Activated T-helper 17 cell treated with anti-CD3 and anti-CD28 coated beads, Interleukin-2, amount 50 U/mL, for 72 hours (primary cell): ENCODE measurements around the gene LSAMP. TPM values are rescaled to one million over a fixed set of nuclear protein-coding genes. Genes with fewer than 3 reads are reported as not detected.

Experiments used
- ATAC-seq: fragments of 150-1000 bp; cut with Tn5 transposase; replicated peaks from 2 replicates; pipeline ENCODE4 v1.10.0; 2021; ENCODE audit warnings: mild to moderate bottlenecking, moderate library complexity
- H3K27ac Mint-ChIP-seq: one replicate; pipeline ENCODE4 v1.8.0; 2022; ENCODE audit warnings: mixed read lengths
- H3K27me3 Mint-ChIP-seq: one replicate; pipeline ENCODE4 v1.8.0; 2022; ENCODE audit warnings: mixed read lengths
- H3K36me3 Mint-ChIP-seq: one replicate; pipeline ENCODE4 v1.8.0; 2022; ENCODE audit warnings: low read depth, mild to moderate bottlenecking, mixed read lengths
- H3K4me1 Mint-ChIP-seq: one replicate; pipeline ENCODE4 v1.8.0; 2022; ENCODE audit warnings: mixed read lengths
- H3K4me3 Mint-ChIP-seq: one replicate; pipeline ENCODE4 v1.8.0; 2022; ENCODE audit warnings: mild to moderate bottlenecking, mixed read lengths
- H3K9me3 Mint-ChIP-seq: one replicate; pipeline ENCODE4 v1.8.0; 2022; ENCODE audit warnings: mixed read lengths
- total RNA-seq, 2 donors: library from RNA; stranded (reverse); gene quantifications; one replicate each; pipeline ENCODE4 v1.2.3, GENCODE V29; 2022

The LSAMP gene
- total RNA-seq, 2 donors from 2014 or later = not detected

- Mint-ChIP-seq H3K4me1 (no peaks in the 10 kb centered on the region), H3K27me3 (no peaks in the 10 kb centered on the region), H3K36me3 (no peaks in the 10 kb centered on the region), H3K27ac (no peak overlapping the region), H3K9me3 (peaks cover 8% of the 10 kb centered on the region), H3K4me3 (no peak overlapping the region)
- no peak for ATAC-seq
These were observed 296.1 kb downstream of the LSAMP start for GRCh38 chr3:116148881-116149851.

- ATAC-seq = no peak
- H3K9me3 Mint-ChIP-seq = peaks cover 8% of the 10 kb centered on the region
- H3K4me3 Mint-ChIP-seq = no peak overlapping the region
- no peaks in the 10 kb centered on the region for H3K4me1 Mint-ChIP-seq
- H3K36me3 Mint-ChIP-seq = no peaks in the 10 kb centered on the region
- H3K27ac Mint-ChIP-seq = no peak overlapping the region
- H3K27me3 Mint-ChIP-seq = no peaks in the 10 kb centered on the region
These were observed 299.7 kb downstream of the LSAMP start for GRCh38 chr3:116145613-116146012.

- Mint-ChIP-seq H3K4me1 (no peaks in the 10 kb centered on the region), H3K27me3 (no peaks in the 10 kb centered on the region), H3K27ac (no peak overlapping the region)
These were observed 303.6 kb downstream of the LSAMP start for GRCh38 chr3:116141724-116142123.

GRCh38 chr3:116140100-116140689, 305.1 kb downstream of the LSAMP start:
- Mint-ChIP-seq H3K27ac (no peak overlapping the region), H3K27me3 (no peaks in the 10 kb centered on the region), H3K4me3 (no peak overlapping the region), H3K36me3 (no peaks in the 10 kb centered on the region), H3K9me3 (no peaks in the 10 kb centered on the region), H3K4me1 (no peaks in the 10 kb centered on the region)
- ATAC-seq = no peak

More at GRCh38 chr3:116141724-116142123, 303.6 kb downstream of the LSAMP start:
- H3K9me3 Mint-ChIP-seq = peaks cover 8% of the 10 kb centered on the region
- no peaks in the 10 kb centered on the region for H3K36me3 Mint-ChIP-seq
- no peak for ATAC-seq
- H3K4me3 Mint-ChIP-seq = no peak overlapping the region

GRCh38 chr3:116139641-116140040, 305.6 kb downstream of the LSAMP start:
- ATAC-seq = no peak
- H3K9me3 Mint-ChIP-seq = no peaks in the 10 kb centered on the region
- H3K4me1 Mint-ChIP-seq = no peaks in the 10 kb centered on the region
- H3K27ac Mint-ChIP-seq = no peak overlapping the region
- H3K4me3 Mint-ChIP-seq = no peak overlapping the region
- no peaks in the 10 kb centered on the region for H3K27me3 Mint-ChIP-seq
- H3K36me3 Mint-ChIP-seq = no peaks in the 10 kb centered on the region

- no peak overlapping the region for H3K27ac Mint-ChIP-seq
- ATAC-seq = no peak
- no peaks in the 10 kb centered on the region for H3K36me3 Mint-ChIP-seq
- no peaks in the 10 kb centered on the region for H3K4me1 Mint-ChIP-seq
- no peaks in the 10 kb centered on the region for H3K9me3 Mint-ChIP-seq
- no peak overlapping the region for H3K4me3 Mint-ChIP-seq
- H3K27me3 Mint-ChIP-seq = no peaks in the 10 kb centered on the region
These were observed 309.7 kb downstream of the LSAMP start for GRCh38 chr3:116135457-116136085.

- ATAC-seq = no peak
- no peaks in the 10 kb centered on the region for H3K36me3 Mint-ChIP-seq
- H3K27ac Mint-ChIP-seq = no peak overlapping the region
- H3K9me3 Mint-ChIP-seq = no peaks in the 10 kb centered on the region
- H3K27me3 Mint-ChIP-seq = no peaks in the 10 kb centered on the region
- H3K4me1 Mint-ChIP-seq = no peaks in the 10 kb centered on the region
- no peak overlapping the region for H3K4me3 Mint-ChIP-seq
These were observed 315.9 kb downstream of the LSAMP start for GRCh38 chr3:116129187-116129946.

- H3K4me1 Mint-ChIP-seq = no peaks in the 10 kb centered on the region
- ATAC-seq = no peak
- no peaks in the 10 kb centered on the region for H3K27me3 Mint-ChIP-seq
- H3K27ac Mint-ChIP-seq = no peak overlapping the region
- no peaks in the 10 kb centered on the region for H3K36me3 Mint-ChIP-seq
- no peak overlapping the region for H3K4me3 Mint-ChIP-seq
- H3K9me3 Mint-ChIP-seq = no peaks in the 10 kb centered on the region
These were observed 317.8 kb downstream of the LSAMP start for GRCh38 chr3:116127464-116127863.

GRCh38 chr3:116124166-116124565, 321.1 kb downstream of the LSAMP start:
- no peak for ATAC-seq
- no peaks in the 10 kb centered on the region for H3K9me3 Mint-ChIP-seq
- H3K4me1 Mint-ChIP-seq = no peaks in the 10 kb centered on the region
- H3K36me3 Mint-ChIP-seq = no peaks in the 10 kb centered on the region
- no peak overlapping the region for H3K27ac Mint-ChIP-seq
- H3K27me3 Mint-ChIP-seq = no peaks in the 10 kb centered on the region
- H3K4me3 Mint-ChIP-seq = no peak overlapping the region

GRCh38 chr3:116118475-116119169, 326.7 kb downstream of the LSAMP start:
- Mint-ChIP-seq H3K27ac (no peak overlapping the region), H3K4me1 (no peaks in the 10 kb centered on the region), H3K36me3 (no peaks in the 10 kb centered on the region), H3K27me3 (no peaks in the 10 kb centered on the region), H3K4me3 (no peak overlapping the region), H3K9me3 (no peaks in the 10 kb centered on the region)
- no peak for ATAC-seq

- H3K36me3 Mint-ChIP-seq = no peaks in the 10 kb centered on the region
- no peaks in the 10 kb centered on the region for H3K4me1 Mint-ChIP-seq
- H3K27me3 Mint-ChIP-seq = no peaks in the 10 kb centered on the region
- no peak for ATAC-seq
- H3K4me3 Mint-ChIP-seq = no peak overlapping the region
- no peak overlapping the region for H3K27ac Mint-ChIP-seq
- H3K9me3 Mint-ChIP-seq = peaks cover 4% of the 10 kb centered on the region
These were observed 330.7 kb downstream of the LSAMP start for GRCh38 chr3:116114586-116114985.

- Mint-ChIP-seq H3K27me3 (no peaks in the 10 kb centered on the region), H3K9me3 (peaks cover 4% of the 10 kb centered on the region), H3K4me1 (no peaks in the 10 kb centered on the region), H3K4me3 (no peak overlapping the region), H3K36me3 (no peaks in the 10 kb centered on the region), H3K27ac (no peak overlapping the region)
- no peak for ATAC-seq
These were observed 332.6 kb downstream of the LSAMP start for GRCh38 chr3:116112696-116113095.

- H3K4me3 Mint-ChIP-seq = no peak overlapping the region
- ATAC-seq = no peak
- no peaks in the 10 kb centered on the region for H3K27me3 Mint-ChIP-seq
- H3K4me1 Mint-ChIP-seq = no peaks in the 10 kb centered on the region
- peaks cover 4% of the 10 kb centered on the region for H3K9me3 Mint-ChIP-seq
- H3K27ac Mint-ChIP-seq = no peak overlapping the region
- H3K36me3 Mint-ChIP-seq = no peaks in the 10 kb centered on the region
These were observed 333.5 kb downstream of the LSAMP start for GRCh38 chr3:116111765-116112164.
